D341Med (cell line): ENCODE results near the gene ZBTB18.

Experiments
- DNase-seq: peaks from one replicate; pipeline ENCODE4 v3.0.0; 2012; ENCODE audit warnings: low spot score

The ZBTB18 gene

DNA sequence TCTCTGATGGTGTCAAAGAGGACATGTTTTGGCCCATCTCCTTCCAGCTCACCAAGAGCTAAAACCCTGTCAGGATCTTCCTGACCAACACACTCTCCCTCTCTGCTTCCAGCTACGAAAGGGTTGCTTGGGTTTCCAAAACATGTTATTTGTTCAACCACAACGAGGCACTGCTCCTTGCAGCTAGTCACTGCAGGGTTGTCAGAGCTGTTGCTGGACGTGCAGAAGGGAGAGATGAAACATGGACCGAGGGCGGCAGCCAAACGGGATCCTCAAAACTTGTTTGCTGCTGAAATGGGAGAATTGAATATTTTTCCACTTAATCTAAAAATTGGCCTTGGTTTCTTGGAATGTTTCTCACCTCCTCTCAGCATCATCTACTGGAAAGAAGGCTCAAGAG, 12.4 kb downstream of the ZBTB18 start:
- no peak for DNase-seq

DNA sequence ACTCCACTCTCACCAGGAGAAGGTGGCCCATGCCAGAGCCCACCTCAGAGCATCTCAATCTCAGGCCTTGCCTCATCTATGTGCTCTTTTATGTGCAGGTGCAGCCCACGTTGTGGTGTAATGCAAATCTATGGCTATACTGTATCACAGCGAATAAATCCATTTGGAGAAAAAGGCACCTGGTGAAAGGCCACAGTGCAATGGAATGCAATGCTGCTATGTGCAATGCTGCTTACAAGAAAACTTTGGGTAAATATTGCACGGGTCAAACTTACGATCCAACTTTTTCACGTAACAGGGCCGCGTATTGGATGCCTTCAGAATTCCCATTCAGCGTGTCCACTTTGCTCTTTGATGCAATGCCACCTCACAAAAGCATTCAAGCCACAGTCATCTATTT, 13.5 kb downstream of the ZBTB18 start:
- DNase-seq, result no peak

DNA sequence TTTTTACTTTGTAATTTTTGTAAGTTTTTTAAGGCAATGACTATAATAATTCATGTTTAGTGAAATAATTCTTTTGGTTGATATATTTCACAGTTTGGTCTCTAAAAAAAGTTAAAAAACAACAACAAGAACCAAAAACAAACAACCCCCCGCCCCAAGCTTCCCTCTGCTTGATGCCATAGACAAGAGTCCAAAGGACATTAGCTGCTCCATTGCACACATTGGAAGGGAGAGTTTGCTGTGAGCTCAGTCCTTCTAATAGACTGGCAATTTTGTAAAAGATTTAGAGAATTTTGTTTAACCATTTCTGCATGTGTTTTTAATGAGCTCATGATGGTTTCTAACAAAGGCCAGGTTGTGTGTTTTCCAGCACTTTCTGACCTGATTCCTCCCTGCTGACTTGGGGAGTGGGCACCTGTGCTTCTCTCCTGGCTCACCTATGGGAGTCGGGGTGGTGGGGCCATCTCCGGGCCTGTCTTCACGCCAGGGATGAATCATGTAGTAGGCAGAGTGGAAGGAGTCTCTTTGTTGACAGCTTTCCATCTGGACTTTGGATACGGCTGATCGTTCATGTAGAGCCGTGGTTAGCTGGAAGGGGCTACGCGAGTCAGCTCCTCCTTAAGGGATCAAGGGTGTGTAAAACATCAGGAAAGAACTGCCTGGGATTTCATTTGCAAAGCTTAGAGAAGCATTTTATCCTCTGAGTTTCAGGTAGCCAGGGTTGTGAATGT, 14.1 kb downstream of the ZBTB18 start:
- DNase-seq, result no peak

DNA sequence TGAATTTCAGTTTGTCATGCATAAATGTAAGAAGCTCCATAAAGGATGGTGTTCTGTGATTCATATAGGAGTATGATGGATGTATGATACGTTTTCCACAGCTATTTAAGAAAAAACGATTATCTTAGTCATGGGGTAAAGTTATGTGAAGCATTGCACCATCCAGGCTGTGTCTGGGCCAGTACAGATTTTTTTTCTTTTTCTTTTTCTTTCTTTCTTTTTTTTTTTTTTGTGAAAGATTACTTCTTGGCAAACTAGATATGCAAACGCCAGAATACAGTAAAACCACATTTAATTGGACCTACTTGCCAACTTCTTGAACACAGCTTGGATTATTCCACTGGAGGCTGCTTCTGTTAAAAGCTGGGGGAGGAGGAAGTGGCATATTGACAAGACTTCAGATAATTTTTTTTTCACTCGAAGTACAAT, 14.9 kb downstream of the ZBTB18 start:
- no peak for DNase-seq

DNA sequence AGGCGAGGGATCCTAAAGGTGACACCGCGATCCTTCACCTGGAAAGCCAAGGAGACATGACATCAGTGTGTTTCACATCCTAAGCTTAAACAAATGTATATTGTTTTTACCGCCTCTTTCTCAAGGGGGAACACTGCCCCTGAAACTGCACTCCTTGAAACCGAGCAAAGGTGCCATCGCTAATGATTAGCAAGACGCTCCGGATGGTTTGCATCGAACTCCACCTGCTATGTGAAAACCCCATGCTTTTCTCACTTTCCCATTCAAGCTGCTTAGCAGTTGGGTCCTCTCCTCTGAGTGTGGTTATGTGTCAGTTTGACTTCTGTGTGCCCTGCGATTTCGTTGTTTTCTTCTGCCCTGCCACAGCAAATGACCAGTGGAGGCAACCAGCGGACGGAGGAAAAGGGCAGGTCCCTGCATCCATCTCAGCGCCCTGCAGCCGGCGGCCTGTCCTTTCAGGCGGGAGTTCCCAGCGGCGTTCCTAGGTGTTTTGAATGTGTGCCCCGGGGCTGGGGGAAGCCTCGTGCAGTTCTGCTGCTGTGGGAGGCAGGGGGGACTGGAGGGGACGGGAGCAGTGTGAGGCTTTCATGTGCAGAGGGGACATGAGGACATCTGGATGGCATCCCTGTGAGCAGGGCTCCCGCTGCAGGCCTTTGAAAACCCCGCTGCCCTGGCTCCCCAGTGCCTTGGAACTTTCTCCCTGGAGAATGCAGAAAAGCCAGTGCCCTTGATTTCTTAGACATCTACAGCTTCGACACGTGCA, 16.1 kb downstream of the ZBTB18 start:
- DNase-seq, result no peak

DNA sequence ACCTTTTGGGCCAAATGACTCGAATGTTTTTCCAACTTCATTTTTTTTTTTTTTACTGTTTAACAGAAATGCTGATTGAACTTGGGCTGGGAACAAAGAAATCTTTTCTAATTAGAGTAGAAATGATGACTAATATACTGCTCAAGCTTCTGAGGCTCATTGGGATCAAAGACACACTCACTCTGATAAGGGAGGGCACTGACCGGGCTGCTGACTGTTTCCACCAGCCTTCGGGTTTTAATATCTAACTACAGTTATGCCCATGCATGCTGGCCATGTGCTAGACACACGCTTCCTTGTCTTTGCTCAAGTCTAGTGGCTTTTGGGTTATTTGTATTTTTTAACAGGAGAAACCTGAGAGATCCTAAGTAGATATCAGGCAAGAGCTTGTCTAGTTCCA, 16.8 kb downstream of the ZBTB18 start:
- DNase-seq, result no peak

DNA sequence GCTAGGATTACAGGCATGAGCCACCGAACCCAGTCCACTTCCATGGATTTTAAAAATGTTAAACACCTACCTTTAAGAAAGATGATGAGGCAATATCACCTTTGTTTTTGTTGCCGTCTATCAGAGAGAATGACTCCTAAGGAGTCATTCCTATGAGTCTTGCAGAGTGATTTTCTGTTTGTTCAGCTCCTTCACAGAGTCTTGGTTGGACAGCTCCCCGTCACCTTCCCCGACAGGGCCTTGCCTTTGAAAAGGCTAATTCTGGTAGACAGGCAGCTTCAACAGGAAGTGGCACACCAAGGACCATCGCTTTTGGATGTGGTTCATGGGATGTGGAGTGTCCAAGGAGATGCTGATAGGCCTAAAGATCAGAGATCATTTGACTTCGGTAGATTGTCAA, 17.5 kb downstream of the ZBTB18 start:
- no peak for DNase-seq

DNA sequence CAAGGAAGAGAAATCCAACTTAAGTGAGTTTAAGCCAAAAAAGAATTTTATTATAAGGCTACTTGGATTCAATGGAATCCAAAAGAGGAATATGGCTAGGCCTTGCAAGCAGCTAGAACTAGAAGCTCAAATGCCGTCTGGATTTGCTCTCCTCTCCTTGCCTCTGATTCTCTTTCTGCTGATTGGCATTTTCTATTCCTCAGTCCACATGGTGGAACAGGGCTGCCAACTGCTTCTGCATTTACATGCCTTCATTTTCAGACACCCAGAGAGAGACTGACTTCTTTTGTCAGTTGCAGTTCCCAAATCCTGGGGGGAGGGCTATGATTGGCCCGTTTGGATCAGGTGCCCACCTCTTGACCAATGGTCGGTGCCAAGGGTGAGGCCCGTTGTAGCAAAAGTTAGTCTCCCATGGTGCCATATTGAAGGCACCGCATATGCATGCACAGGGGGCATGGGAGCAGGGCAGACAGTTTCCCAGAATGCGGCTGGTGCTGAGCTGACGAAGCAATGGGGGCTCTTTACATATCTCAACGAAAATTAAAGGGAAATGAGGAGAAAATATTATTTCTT, 18.3 kb downstream of the ZBTB18 start:
- no peak for DNase-seq

DNA sequence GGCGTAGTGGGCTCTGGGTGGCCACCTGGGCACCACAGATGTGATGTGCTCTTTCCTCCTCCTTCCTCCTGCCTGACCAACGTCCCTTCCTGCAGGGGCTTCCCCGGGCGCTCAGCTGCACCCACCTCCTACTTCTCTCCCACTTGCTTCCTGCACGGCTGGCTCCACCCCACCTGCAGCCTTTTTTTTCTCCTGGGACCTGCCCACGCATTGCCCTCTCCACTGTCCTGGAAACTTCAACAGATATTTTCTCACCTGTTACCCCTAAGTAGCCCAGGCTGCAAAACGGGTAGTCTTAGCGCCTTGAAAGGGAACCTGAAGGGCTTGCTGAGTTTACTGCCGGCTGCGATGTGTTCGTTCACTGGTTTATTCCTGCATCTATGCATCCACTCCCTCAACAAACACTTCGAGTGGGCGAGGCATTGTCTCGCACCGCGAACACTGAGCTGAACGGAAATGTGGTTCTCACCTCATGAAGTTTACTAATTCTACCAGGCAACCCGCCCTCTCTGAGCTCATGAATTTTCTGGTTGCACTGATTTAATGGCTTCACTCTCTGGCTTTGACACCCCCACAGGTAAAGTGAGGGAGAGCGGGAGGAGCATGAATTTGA, 23.6 kb downstream of the ZBTB18 start:
- DNase-seq, result no peak

DNA sequence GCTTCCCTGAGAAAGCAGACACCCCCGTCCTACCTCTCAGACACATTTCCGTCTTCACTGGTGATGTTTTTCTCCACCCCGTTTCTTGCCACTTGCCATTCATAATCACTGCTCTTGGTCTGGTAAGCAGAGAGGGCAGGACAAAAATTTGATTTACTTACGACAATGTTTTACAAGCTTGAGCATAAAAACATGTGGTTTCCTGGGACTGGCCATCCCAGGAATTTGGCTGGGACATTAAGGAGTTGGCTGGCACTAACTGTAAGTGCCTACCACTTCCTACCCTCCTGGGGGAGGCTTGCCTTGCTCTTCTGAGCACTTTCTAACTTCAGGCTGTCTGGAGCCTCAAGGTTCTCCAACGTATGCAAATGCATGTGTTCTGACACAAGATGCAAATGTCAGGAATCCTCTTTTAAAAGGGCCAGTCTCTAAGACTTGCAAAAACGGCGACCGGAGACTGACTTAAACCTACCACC, 24.2 kb downstream of the ZBTB18 start:
- no peak for DNase-seq

DNA sequence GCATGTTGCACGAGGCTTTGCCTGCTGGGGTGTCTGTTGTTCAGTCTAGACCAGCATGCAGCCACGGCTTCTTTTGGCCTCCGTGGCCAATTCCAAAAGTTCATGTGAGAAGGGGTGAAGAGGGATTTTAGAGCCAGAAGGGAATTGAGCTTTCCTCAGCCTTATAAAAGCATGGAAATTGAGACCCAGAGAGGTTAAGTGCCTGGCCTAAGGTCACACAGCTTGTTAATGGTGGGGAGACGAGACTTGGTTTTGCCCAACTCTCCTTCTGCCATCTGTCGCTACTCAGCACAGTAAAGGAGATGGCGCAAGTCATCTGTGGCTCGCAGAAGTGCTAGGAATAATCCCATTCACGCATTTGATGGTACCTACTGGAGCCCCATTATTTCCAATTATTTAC, 25.7 kb downstream of the ZBTB18 start:
- no peak for DNase-seq

DNA sequence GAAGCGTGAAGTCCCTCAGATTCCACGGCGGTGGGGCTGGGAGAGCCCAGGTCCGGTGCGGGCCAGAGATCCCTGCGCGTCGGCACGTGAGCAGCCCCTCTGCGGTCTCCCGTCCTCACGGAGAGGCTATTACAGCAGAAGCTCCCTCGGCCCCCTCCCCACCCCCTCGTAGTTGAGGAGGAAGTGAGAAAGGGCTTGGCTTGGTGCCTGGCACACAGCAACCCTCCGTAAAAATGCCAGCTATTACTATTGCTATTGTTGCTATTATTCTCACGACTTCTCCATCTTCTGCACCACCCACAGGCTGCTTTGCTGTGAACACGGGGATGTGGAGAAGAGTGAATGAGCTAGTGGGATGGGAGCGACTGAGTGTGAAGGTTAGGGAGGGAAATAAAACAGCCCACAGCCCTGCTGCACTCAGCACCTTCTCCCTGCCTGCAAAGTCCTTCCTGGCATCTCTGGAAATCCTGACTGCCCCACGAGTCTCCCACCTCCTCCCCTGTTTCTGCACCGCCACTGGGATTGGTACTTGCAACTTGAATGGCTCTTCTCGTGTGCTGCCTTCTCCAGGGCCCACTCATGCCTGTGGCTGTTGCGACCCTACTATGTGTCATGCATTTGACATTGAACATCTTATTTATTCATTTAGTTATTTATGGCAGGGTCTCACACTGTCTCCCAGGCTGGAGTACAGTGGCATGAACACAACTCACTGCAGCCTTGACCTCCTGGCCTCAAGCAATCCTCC, 26.6 kb downstream of the ZBTB18 start:
- DNase-seq, result no peak

DNA sequence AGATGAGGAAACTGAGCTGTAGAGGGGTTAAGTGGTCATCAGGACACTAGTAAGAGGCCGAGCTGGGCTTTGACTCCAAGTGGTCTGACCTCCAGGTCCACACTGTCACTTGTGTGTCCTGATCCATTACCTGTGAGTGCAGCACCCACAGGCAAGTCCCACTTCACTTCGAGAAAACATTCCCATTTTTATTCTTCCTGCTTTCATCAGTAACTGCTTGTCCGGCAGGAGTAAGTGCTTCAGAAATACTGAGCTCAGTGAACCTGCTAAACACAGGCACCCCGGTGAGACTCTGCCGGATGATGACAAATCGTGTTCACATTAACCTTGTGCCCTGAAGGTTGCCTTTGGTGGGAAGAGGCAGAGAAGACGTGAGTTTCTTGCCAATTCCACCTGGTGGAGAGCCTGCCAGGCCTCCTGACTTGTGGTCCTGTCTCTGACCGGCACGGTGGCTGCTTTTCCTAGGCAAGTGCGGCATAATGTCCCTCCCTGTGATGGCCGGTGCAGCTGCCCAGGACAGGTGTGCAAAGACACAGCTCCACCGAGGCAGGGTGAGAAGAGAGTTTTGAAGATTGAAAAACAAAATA, 29.4 kb downstream of the ZBTB18 start:
- DNase-seq, result no peak

DNA sequence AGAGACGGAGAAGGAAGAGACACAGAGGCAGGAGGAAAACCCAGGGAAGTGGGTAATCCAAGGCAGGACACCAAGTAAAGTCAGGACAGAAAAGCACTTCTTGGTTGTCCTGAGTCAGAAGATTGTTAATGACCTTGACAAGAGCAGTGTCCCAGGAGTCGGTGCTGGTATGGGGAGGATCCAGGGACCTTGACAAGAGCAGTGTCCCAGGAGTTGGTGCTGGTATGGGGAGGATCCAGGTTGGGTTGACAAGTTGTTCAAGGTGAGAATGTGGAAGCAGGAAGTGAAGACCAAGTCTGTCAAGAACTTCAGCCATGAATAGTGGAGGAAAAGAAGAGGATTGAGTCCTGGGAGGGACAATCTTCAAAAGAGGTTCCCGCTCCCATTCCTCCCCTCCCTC, 31.9 kb downstream of the ZBTB18 start:
- no peak for DNase-seq

DNA sequence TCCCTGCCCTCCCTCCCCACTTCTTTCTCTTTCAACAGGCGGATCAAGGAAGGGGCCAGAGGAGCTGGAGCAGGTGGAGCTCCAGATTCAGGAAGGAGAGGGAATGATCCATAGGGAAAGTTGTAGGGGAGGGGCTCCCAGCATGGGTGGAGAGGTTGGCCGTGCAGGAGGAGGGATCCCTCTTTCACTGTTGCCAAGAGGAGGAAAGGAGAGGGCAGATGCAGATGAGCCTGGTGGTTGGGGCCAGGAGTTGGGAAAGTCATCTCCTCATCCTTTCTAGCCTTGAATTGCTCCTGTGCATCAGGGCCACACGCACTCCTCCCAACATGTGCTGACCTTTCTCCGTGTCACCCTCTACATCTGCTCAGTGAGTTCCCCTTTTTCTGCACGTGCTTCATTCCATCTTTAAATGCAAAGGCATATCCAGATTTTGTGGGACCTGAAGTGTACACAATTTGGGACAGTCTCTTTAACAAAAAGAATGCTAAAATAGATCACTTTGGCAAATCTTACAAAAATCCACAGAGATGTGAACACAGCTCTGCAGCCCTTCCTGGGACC, 32.4 kb downstream of the ZBTB18 start:
- DNase-seq, result no peak

DNA sequence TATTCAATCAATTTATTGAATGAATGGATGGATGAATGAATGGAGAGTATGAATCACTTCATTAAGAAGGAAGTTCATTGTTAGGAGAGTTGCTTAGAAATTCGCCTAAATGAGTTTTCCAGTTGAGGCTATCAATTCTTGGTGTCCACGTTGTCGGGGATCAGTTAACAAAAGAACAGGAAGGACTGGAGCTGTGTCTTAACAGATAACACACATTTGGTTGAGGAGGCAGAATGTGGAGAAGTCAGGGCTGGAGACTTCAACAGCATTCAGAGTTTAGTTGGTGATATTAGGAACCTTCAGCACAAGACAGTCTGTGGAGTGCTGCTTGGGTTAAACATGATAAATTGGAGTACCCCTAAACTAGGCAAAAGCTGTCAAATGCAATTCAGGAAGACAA, 33.7 kb downstream of the ZBTB18 start:
- DNase-seq, result no peak

DNA sequence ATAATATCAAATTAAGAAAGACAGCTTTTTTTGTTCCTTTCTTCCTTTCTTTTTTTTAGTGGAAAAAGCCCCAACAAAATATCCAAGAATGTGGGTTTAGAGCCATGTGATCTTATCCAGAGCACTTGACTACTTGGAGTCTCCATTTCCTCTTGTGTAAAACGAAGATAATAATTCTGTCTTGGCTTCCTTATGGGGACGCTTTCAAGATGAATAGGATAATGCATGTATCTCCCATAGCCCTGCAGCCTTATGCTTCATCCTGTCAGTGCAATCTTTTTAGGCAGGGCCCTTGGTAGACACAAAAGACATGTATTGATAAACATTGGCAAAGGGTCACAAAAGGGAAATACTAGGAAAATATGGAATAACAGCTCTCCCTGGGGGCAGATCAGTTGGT, 34.8 kb downstream of the ZBTB18 start:
- no peak for DNase-seq

DNA sequence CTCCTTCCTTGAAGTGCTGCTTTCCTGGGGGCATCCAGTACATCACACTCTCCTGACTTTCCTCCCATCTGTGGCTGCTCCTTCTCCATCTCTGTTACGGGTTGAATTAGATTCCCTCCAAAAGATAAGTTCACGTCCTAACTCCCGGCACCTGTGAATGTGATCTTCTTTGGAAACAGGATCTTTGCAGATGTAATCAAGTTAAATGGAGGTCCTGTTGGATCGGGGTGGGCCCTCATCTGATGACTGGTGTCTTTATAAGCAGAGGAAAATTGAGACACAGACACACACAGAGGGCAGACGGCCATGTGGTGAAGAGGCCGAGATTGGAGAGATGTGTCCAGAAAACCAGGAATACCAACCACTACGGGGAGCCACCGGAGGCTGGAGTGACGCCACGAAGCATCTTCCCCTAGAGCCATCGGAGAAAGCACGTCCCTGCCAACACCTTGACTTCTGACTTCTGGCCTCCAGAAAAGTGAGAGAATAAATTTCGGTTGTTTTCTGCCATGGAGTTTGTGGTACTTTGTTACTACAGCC, 36.0 kb downstream of the ZBTB18 start:
- no peak for DNase-seq

DNA sequence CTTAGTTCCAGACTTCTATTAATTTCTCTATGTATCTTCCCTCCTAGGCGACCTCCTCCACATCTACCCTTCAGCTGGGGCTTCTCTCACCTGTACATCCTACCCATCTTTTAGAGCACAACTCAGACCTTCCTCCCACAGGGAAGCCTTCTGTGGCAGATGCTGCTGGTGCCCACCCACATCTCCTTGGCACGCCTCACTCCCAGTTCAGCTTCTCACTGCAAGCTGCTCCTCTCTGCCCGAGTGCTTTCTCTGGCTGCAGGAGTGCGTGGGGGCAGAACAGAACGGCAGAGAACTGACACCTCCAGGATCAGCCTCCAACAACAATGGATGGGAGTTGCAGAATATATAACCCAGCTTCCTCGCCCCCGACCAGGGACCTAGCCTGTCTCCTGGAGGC, 36.5 kb downstream of the ZBTB18 start:
- DNase-seq, result no peak

DNA sequence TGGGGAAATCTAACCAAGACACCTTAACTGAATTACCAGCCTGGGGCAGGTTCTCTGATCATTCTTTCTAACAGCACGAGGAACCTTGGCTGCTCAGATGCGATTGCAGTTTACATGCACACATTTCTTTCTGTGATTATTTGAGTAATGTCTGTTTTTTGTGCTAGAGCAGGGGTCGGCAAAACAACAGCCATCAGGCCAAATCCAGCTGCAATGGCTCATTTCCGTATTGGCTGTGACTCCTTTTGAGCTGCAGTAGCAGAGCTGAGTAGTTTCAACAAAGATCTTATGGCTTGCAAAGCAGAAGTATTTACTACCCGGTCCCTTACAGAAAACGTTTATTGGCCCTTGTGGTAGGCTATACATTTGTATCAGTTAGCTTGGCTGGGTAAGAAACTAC, 37.1 kb downstream of the ZBTB18 start:
- DNase-seq, result no peak

DNA sequence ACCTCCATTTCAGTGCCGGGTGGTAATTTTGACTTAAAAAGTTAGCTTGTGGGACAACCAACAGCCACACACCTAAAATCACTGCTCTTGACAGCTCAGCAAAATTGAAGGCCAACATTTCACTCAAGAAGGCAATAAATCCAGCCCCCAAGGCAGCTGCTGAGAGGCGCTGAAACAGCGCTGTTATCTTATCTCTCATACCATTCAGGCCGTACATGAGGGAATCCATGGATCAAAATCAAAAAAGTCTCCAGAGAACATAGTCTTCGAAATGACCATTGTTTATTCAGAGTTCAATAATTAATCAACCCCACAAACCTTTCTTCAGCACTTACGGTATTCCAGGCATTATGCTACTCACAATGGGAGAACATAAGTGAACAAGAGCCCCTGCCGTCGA, 38.5 kb downstream of the ZBTB18 start:
- DNase-seq, result no peak
